HG03520 (cell line): ENCODE data around the gene ZMYND19.
A peak's percentile ranks its signal among the peaks of the same experiment; 100 is the strongest.
"Not testable (repeated sequence)": the region's sequence is repeated elsewhere in the genome, so short reads cannot be mapped to it uniquely, and the experiment has no call there.

Experiments
- ATAC-seq: cut with Tn5 transposase; IDR thresholded peaks from one replicate; pipeline ENCODE4 v1.9.1; 2021; ENCODE audit warnings: mild to moderate bottlenecking, moderate library complexity; ENCODE audit not compliant: unreplicated experiment

Gene ZMYND19

DNA sequence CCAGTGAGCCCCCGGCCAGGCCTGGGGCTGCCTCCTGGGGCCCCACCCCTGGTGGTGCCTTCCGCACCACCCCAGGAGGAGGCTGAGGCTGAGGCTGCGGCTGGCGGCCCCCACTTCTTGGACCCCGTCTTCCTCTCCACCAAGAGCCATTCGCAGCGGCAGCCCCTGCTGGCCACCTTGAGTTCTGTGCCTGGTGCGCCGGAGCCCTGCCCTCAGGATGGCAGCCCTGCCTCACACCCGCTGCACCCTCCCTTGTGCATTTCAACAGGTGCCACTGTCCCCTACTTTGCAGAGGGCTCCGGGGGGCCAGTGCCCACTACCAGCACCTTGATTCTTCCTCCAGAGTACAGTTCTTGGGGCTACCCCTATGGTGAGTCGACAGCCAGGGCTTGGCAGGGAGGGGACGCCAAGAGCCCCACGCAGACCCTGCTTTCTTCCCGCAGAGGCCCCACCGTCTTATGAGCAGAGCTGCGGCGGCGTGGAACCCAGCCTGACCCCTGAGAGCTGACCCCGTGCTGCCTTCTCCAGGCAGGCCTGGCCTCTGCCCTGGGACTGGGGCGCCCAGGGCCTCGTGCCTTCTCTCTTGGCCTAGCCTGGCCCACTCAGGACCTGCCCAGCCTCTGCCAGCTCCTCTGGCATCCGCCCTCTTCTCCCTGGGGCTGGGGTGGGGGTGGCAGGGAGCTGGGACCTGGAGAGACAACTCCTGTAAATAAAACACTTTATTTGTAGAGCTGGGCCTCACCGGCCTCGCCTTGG, 24.5 kb upstream of the ZMYND19 start:
- ATAC-seq, result no peak

GRCh38 chr9:137613738-137614523, 23.6 kb upstream of the ZMYND19 start:
- no peak for ATAC-seq

DNA sequence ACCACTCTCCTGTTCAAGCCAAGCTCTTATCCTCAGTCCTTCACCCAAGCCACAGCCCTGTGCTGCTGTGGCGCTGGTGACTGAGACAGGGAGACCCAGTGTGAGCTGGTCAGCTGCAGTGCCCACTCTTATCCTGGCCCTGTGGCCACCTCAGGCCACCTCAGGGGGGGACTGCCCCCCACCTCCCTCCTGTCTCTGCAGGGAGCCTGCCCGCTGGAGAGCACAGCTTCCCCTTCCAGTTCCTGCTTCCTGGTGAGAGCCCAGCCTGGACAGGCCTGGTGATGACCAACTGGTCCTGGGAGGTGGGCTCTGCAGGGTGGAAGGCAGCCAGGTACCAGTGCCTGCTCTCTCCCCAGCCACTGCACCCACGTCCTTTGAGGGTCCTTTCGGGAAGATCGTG, 22.9 kb upstream of the ZMYND19 start:
- no peak for ATAC-seq

- ATAC-seq, result no peak
Measured at GRCh38 chr9:137612741-137613142, 22.4 kb upstream of the ZMYND19 start.

DNA sequence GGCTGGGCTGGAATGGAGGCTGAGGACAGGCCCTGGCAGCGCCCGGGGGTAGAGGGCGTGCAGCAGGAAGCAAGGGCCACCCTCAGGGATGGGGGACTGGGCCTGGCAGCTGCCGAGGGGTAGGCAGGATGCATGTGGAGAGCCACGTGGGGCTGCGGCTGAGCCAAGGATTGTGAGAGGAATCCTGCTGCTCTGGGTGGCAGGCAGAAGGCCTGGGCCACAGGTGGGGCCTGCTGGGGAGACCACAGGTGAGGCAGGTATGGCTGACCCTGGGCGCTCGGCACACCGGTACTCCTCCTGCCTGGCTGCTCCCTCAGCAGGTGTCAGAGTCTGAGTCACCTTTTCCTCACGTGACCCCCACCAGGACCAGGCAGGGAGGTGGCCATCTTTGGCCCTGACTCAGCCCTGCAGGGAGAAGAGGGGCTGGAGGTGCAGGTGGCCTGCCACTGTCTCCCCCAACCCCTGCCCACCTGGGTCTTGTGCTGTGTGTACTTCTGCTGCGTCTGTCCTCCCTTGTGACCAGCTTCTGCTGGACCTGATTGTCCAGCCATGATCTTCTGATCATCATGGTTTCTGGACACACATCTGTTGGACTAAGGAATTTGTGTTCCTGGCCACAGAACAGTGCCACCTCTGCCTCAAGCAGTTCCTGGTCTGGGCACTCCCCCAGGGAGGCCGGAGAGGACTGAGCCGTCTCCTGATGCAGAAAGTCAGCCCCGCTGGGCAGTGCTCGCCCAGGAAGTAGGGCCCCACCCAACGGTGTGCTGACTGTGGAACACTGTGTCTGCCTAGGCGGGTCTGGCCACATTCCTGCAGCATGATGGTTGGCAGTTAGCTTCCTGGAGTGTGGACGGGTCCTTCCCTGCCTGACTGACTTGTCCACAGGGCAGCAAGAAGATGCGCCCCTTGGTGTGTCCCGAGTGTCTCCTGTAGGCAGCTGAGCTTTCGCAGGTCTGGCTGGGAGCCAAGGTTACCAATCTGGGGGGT, 21.6 kb upstream of the ZMYND19 start:
- no peak for ATAC-seq

GRCh38 chr9:137610944-137611343, 20.6 kb upstream of the ZMYND19 start:
- ATAC-seq, result no peak

DNA sequence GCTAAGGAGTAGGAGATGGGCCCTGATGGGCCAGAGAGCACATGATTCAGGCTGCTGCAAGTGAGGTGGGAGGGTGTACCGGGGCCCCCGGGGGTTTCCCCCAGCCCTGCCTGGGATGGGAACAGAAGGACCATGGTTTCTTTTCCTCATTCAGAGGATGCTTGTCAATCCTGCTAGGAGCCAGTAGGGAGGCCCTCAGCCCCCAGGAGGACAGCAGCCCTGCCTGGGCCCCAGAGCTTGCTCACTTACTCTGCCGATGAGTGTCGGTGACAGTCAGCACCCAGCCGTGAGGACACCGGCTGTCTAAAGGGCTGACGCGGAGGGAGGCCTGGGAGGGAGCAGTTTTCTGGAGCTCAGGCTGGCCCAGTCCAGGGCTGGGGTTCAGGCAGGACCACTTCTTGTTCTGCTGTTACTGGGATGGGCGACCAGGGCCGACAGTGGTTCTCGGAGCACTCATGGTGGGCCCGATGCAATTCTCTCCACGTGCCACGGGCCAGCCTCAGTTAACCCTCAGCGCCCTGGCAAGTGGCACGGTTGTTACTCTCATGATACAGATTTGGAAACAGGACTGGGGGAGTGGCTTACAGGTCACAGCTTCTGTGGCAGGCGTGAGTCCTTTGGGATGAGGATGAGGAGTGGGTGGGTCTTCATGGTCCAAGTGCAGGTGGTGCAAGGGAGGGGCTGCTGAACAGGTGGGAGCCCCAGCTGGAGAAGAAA, 17.0 kb upstream of the ZMYND19 start:
- no peak for ATAC-seq

- no peak for ATAC-seq
Measured at GRCh38 chr9:137606734-137607138, 16.4 kb upstream of the ZMYND19 start.

- no peak for ATAC-seq
Measured at GRCh38 chr9:137606005-137606621, 15.8 kb upstream of the ZMYND19 start.

DNA sequence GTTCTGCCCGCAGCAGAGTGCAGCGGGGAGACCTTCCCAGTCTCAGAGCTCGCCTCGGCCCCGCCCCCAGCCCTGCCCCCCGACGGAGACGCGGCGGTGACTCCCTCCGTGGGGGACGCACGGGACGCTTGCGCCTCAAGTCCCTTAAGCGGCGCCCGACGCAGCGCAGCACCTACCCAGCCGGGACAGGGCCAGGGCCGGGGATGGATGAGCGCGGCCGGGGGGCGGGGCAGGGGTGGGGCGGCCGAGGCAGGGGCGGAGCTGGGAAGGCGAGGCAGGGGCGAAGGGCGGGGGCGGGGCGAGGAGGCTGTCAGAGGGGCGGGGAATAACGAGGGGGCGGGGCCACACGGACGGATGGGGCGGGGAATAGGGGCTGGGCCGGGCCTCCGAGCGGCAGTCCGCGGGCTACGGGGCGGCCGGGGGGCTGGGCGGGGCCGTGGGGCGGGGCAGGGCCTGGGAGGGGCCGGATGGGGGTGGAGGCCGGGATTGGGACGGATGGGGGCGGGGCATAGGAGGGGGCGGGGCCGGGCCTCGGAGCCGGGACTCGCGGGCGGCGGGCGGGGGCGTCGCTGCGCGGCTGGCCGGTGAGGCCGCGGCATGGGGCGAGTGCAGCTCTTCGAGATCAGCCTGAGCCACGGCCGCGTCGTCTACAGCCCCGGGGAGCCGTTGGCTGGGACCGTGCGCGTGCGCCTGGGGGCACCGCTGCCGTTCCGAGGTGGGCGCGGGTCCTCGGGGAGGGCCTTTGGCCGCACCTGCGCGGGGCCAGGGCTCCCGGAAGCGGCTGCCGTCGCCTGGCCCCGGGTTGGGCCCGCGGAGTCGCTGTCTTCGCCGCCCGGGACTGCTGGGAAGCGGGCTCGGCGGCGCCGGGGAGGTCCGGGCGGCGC, 15.1 kb upstream of the ZMYND19 start, which contains the start of gene ARRDC1:
TSS of gene ARRDC1 (plus strand) at position 566 of the 884 bp plus-strand sequence. CDS start at position 598, 32 bp downstream.
- ATAC-seq, result peak; percentile 75

- no peak for ATAC-seq
Measured at GRCh38 chr9:137604345-137605086, 14.2 kb upstream of the ZMYND19 start.

- ATAC-seq, result no peak
Measured at GRCh38 chr9:137603879-137604278, 13.6 kb upstream of the ZMYND19 start.

GRCh38 chr9:137602661-137603060, 12.3 kb upstream of the ZMYND19 start:
- no peak for ATAC-seq

GRCh38 chr9:137598943-137599342, 8.6 kb upstream of the ZMYND19 start:
- no peak for ATAC-seq

DNA sequence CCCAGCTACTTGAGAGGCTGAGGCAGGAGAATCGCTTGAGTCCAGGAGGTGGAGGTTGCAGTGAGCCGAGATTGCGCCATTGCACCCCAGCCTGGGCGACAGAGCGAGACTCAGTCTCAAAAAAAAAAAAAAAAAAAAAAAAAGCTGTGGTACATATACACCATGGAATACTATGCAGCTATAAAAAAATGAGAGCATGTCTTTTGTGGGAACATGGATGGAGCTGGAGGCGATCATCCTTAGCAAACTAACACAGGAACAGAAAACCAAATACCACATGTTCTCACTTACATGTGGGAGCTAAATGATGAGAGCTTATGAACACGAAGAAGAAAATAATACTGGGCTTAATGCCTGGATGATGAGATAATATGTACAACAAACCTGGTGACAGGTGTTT, 6.3 kb upstream of the ZMYND19 start:
- ATAC-seq, result not testable (repeated sequence)

GRCh38 chr9:137593176-137593575, 2.9 kb upstream of the ZMYND19 start:
- no peak for ATAC-seq

DNA sequence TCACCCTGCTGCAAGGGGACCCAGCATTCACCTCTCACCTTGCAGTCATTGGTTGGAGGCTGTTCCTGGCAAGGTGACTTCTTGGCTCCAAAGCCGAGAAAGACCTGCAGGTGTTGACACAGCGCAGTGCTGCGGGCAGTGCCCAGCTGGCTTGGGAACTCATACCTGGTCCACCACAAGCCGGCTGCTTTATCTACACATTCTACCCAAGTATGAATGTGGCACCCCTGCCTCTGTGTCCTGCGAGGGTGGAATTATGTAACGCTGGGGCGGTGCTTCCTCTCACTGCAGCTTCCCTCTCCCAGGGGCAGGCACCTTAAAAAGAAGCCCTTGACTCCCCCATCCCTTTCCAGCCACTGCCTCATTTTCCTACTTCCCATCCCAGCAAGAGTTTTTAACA, 2.5 kb upstream of the ZMYND19 start:
- no peak for ATAC-seq

GRCh38 chr9:137590123-137590468, 216 bp downstream of the ZMYND19 start:
- peak; percentile 15 for ATAC-seq
